ENCODE measurements around the gene CELA2B. TPM values are rescaled to one million over a fixed set of nuclear protein-coding genes. Genes with fewer than 3 reads are reported as not detected.
A peak's percentile ranks its signal among the peaks of the same experiment; 100 is the strongest.

CELA2B gene
- total and polyA plus RNA-seq, 10 of the 15 experiments (the other 5 are each of a cell fraction or from before 2014, with no cell fraction given) = not detected

DNA sequence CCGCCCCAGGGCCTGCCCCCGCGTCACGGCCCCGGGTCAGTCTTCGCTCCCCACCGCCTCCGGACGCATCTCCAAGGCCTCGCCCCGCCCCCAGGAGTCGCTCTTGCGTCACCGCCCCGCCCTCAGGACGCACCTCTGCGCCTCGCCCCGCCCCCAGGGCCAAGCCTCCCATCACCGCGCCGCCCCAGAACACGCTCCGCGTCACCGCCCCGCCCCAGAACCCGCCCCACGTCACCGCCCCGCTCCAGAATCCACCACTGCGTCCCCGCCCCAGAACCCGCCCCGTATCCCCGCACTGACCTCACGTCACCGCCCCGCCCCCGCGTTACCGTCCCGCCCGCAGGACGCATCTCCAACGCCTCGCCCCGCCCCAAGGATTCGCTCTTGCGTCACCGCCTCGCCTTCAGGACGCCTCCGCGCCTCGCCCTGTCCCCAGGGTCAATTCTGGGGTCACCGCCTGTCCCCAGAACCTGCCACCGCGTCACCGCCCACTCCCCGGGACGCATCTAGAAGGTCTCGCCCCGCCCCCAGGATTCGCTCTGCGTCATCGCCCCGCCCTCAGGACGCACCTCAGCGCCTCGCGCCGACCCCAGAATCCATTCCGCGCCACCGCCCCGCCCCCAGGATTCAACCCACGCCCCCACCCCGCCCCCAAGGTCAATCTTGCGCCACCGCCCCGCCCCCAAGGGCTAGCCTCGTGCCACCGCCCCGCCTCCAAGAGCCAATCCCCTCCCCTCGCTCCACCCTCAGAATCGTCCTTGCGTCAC lies 48.6 kb downstream of the CELA2B start (continued):
- TF ChIP-seq, protein P1, sequence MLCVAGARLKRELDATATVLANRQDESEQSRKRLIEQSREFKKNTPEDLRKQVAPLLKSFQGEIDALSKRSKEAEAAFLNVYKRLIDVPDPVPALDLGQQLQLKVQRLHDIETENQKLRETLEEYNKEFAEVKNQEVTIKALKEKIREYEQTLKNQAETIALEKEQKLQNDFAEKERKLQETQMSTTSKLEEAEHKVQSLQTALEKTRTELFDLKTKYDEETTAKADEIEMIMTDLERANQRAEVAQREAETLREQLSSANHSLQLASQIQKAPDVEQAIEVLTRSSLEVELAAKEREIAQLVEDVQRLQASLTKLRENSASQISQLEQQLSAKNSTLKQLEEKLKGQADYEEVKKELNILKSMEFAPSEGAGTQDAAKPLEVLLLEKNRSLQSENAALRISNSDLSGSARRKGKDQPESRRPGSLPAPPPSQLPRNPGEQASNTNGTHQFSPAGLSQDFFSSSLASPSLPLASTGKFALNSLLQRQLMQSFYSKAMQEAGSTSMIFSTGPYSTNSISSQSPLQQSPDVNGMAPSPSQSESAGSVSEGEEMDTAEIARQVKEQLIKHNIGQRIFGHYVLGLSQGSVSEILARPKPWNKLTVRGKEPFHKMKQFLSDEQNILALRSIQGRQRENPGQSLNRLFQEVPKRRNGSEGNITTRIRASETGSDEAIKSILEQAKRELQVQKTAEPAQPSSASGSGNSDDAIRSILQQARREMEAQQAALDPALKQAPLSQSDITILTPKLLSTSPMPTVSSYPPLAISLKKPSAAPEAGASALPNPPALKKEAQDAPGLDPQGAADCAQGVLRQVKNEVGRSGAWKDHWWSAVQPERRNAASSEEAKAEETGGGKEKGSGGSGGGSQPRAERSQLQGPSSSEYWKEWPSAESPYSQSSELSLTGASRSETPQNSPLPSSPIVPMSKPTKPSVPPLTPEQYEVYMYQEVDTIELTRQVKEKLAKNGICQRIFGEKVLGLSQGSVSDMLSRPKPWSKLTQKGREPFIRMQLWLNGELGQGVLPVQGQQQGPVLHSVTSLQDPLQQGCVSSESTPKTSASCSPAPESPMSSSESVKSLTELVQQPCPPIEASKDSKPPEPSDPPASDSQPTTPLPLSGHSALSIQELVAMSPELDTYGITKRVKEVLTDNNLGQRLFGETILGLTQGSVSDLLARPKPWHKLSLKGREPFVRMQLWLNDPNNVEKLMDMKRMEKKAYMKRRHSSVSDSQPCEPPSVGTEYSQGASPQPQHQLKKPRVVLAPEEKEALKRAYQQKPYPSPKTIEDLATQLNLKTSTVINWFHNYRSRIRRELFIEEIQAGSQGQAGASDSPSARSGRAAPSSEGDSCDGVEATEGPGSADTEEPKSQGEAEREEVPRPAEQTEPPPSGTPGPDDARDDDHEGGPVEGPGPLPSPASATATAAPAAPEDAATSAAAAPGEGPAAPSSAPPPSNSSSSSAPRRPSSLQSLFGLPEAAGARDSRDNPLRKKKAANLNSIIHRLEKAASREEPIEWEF (IDR thresholded peaks at IDR 0.05; ENCODE audit: insufficient replicate concordance, low read depth, low read length) = no peak
- TF ChIP-seq MYC (IDR thresholded peaks at IDR 0.05; ENCODE audit: insufficient read depth, insufficient read length, insufficient replicate concordance, low read length, severe bottlenecking) = no peak
- TF ChIP-seq TCF7 (IDR thresholded peaks at IDR 0.05; ENCODE audit: borderline replicate concordance) = no peak
- TF ChIP-seq, protein P2, sequence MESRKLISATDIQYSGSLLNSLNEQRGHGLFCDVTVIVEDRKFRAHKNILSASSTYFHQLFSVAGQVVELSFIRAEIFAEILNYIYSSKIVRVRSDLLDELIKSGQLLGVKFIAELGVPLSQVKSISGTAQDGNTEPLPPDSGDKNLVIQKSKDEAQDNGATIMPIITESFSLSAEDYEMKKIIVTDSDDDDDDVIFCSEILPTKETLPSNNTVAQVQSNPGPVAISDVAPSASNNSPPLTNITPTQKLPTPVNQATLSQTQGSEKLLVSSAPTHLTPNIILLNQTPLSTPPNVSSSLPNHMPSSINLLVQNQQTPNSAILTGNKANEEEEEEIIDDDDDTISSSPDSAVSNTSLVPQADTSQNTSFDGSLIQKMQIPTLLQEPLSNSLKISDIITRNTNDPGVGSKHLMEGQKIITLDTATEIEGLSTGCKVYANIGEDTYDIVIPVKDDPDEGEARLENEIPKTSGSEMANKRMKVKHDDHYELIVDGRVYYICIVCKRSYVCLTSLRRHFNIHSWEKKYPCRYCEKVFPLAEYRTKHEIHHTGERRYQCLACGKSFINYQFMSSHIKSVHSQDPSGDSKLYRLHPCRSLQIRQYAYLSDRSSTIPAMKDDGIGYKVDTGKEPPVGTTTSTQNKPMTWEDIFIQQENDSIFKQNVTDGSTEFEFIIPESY (IDR thresholded peaks at IDR 0.05) = no peak
- no peak for TF ChIP-seq HDAC6 (IDR thresholded peaks at IDR 0.05; ENCODE audit: unreplicated experiment)
- no peak for TF ChIP-seq SMAD1 (IDR thresholded peaks at IDR 0.05; ENCODE audit: low read depth, partially characterized antibody)
- TF ChIP-seq POLR2AphosphoS5 (IDR thresholded peaks at IDR 0.05; ENCODE audit: low read length) = no peak
- no peak for TF ChIP-seq SMC3 (IDR thresholded peaks at IDR 0.05; ENCODE audit: borderline replicate concordance, low read length)
- TF ChIP-seq MYB (IDR thresholded peaks at IDR 0.05; ENCODE audit: borderline replicate concordance, low read depth, low read length) = no peak
- TF ChIP-seq TCF12 (IDR thresholded peaks at IDR 0.05; ENCODE audit: low read depth, low read length) = no peak
- 0 out of 2 replicates have a peak, but pooled peaks have one; percentile 25 for TF ChIP-seq JUND (IDR thresholded peaks at IDR 0.05; ENCODE audit: low read depth, low read length)
- TF ChIP-seq, protein P3, sequence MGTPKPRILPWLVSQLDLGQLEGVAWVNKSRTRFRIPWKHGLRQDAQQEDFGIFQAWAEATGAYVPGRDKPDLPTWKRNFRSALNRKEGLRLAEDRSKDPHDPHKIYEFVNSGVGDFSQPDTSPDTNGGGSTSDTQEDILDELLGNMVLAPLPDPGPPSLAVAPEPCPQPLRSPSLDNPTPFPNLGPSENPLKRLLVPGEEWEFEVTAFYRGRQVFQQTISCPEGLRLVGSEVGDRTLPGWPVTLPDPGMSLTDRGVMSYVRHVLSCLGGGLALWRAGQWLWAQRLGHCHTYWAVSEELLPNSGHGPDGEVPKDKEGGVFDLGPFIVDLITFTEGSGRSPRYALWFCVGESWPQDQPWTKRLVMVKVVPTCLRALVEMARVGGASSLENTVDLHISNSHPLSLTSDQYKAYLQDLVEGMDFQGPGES (IDR thresholded peaks at IDR 0.05) = no peak
- TF ChIP-seq, protein P4, sequence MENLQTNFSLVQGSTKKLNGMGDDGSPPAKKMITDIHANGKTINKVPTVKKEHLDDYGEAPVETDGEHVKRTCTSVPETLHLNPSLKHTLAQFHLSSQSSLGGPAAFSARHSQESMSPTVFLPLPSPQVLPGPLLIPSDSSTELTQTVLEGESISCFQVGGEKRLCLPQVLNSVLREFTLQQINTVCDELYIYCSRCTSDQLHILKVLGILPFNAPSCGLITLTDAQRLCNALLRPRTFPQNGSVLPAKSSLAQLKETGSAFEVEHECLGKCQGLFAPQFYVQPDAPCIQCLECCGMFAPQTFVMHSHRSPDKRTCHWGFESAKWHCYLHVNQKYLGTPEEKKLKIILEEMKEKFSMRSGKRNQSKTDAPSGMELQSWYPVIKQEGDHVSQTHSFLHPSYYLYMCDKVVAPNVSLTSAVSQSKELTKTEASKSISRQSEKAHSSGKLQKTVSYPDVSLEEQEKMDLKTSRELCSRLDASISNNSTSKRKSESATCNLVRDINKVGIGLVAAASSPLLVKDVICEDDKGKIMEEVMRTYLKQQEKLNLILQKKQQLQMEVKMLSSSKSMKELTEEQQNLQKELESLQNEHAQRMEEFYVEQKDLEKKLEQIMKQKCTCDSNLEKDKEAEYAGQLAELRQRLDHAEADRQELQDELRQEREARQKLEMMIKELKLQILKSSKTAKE (IDR thresholded peaks at IDR 0.05; ENCODE audit: low read depth, poor library complexity, severe bottlenecking) = no peak
- TF ChIP-seq NRF1 (conservative IDR thresholded peaks at IDR 0.05; ENCODE audit: low read depth, low read length) = no peak
- TF ChIP-seq MTA2 (IDR thresholded peaks at IDR 0.05; ENCODE audit: low read depth) = no peak
- TF ChIP-seq FOXM1 (IDR thresholded peaks at IDR 0.05; ENCODE audit: low read depth, low read length) = no peak
- TF ChIP-seq, protein P5, sequence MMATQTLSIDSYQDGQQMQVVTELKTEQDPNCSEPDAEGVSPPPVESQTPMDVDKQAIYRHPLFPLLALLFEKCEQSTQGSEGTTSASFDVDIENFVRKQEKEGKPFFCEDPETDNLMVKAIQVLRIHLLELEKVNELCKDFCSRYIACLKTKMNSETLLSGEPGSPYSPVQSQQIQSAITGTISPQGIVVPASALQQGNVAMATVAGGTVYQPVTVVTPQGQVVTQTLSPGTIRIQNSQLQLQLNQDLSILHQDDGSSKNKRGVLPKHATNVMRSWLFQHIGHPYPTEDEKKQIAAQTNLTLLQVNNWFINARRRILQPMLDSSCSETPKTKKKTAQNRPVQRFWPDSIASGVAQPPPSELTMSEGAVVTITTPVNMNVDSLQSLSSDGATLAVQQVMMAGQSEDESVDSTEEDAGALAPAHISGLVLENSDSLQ (IDR thresholded peaks at IDR 0.05) = peak; percentile 37; the same call in 1 of the 2 replicates

Data from GM12878 (cell line).